ENCODE data around the gene MRPL28.
"Not testable (repeated sequence)": the region's sequence is repeated elsewhere in the genome, so short reads cannot be mapped to it uniquely, and the experiment has no call there.

MRPL28 gene

DNA sequence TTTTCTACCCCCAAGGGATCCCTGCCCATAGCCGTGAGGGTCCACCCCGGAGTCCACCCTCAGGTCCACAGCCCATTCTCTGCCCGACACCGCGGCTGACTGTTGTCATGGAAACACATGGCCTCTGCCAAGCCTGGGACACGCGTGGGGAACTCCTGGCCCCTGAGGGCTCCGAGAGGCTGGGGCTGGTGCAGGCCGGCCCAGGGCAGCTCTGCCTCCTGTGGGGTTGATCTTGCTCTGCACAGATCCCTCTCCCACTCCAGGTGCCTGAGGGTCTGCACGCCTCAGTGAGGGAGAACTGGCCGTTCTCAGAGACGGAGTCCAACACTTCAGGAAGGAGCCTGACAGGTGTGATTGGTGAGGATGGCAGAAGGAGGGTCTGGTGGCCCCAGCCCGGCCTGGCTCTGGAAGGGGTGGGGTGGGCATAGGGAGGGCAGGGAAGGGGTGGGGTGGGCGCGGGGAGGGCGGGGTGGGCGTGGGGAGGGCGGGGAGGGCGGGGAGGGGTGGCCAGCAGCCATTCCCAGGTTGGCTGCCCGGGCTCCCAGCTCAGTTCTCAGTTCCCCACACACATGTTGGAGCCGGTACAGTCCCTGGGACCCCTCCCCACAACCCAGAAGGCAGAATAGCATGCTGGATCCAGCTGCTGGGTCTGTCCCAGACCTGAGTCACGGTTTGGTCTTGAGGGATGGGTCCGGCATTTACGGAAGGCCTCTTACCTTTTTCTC, 6.4 kb downstream of the MRPL28 start:
- CTCF ChIA-PET, result interaction anchor here (1.4 to 4.8 kb wide), 3 partner anchors 54 to 268 kb away, joined by 3 to 43 read pairs (median 5); no protein-coding TSS in a partner anchor
- TF ChIP-seq, protein P1, sequence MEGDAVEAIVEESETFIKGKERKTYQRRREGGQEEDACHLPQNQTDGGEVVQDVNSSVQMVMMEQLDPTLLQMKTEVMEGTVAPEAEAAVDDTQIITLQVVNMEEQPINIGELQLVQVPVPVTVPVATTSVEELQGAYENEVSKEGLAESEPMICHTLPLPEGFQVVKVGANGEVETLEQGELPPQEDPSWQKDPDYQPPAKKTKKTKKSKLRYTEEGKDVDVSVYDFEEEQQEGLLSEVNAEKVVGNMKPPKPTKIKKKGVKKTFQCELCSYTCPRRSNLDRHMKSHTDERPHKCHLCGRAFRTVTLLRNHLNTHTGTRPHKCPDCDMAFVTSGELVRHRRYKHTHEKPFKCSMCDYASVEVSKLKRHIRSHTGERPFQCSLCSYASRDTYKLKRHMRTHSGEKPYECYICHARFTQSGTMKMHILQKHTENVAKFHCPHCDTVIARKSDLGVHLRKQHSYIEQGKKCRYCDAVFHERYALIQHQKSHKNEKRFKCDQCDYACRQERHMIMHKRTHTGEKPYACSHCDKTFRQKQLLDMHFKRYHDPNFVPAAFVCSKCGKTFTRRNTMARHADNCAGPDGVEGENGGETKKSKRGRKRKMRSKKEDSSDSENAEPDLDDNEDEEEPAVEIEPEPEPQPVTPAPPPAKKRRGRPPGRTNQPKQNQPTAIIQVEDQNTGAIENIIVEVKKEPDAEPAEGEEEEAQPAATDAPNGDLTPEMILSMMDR (IDR thresholded peaks at IDR 0.05; ENCODE audit: control extremely low read depth, extremely low read depth, low read depth, missing control alignments), result no peak
- POLR2A ChIA-PET, result no interaction called here
- no peak for DNase-seq (ENCODE audit: extremely low spot score)

DNA sequence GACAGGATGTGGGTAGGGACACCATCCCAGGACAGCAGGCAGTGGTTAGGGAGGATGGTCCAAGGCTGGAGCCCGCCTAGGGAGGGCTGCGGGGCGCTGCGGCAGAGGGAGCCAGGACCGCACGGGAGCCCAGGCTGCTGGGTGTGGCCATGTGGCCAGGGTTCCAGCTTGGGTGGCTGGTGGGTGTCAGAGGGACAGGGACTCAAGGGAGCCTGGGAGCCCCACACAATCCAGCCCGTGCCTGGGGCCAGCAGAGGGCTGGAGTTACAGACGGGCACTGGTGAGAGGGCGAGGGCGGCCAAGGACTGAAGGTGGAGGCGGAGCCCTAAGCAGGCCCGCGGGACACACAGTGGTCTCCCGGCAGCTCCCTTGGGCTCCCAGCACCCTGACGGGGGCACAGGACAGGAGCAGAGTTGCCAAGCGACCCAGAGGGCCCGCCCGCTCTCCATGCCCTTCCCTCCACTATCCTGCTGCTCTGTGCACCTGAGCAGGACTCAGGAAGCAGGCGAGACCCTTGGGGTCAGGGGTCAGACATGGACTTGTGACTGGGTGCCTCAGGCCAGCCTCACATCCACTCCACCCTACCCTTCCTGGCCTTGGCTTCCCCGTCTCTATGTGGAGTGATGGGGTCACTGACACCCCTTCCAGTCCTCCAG, 7.1 kb downstream of the MRPL28 start:
- TF ChIP-seq, protein P1 (IDR thresholded peaks at IDR 0.05; ENCODE audit: control extremely low read depth, extremely low read depth, low read depth, missing control alignments), result no peak
- DNase-seq (ENCODE audit: extremely low spot score), result no peak
- ChIA-PET POLR2A (no interaction called here), CTCF (interaction anchor here (0.6 to 4.8 kb wide), 5 partner anchors 12 to 297 kb away, joined by 3 to 43 read pairs (median 3); no protein-coding TSS in a partner anchor)

DNA sequence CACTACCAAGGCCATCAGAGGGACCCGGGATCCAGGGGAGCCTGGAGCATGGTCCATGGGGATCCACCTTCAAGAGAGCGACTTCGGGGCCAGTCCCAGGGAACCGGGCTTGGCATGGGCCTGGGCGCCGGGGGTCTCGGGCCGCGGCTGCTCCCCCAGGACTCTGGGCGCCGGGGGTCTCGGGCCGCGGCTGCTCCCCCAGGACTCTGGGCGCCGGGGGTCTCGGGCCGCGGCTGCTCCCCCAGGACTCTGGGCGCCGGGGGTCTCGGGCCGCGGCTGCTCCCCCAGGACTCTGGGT, 7.7 kb downstream of the MRPL28 start:
- DNase-seq (ENCODE audit: extremely low spot score); POLR2A ChIA-PET: not testable (repeated sequence)
- CTCF ChIA-PET, result interaction anchor here (0.6 to 4.8 kb wide), 13 partner anchors 8 to 300 kb away, joined by 3 to 43 read pairs (median 4); partner anchors contain the start of gene MRPL28

DNA sequence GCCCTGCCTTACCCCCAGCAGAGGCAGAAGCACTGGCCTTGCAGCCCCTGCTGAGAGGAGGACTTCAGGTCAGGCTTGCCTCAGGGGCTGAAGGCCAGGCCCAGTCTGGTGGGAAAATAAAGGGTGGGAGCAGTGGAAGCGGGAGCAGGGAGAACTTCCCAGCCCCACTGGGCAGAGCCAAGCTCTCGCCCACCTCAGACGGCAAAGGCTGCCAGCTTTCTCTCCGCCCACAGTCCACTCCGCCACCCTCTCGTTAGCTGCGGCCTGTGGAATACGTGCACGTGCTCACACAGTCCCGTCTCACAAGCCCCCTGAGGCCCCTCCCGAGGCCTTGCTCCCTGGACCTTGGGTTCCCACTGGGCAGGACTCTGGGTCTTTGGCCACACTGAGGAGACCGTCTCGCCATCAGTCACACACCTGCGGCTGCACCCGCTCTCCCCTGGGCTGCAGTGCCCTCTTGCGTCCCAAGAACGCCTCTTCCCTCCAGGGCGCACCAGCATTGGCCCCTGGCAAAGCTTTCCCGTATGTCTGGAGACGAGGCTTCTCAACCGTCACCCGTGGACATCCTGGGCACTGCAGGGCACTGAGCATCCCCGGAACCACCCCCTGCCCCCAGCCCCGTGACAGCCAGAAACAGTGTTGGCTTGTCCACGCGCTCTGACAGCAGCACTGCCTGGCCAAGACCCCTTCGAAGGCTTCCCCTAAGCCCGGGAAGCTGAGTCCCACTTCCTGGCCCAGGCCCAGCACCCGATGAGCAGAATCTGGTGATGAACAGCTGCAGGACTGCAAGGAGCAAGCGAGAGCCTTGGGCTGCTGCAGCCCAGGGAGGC, 8.3 kb downstream of the MRPL28 start:
- TF ChIP-seq, protein P1 (IDR thresholded peaks at IDR 0.05; ENCODE audit: control extremely low read depth, extremely low read depth, low read depth, missing control alignments), result peak; percentile 83
- POLR2A ChIA-PET, result no interaction called here
- CTCF ChIA-PET, result interaction anchor here (0.6 to 4.8 kb wide), 19 partner anchors 9 to 299 kb away, joined by 3 to 43 read pairs (median 4); partner anchors contain the start of gene MRPL28
- peak; percentile 89 for DNase-seq (ENCODE audit: extremely low spot score)

DNA sequence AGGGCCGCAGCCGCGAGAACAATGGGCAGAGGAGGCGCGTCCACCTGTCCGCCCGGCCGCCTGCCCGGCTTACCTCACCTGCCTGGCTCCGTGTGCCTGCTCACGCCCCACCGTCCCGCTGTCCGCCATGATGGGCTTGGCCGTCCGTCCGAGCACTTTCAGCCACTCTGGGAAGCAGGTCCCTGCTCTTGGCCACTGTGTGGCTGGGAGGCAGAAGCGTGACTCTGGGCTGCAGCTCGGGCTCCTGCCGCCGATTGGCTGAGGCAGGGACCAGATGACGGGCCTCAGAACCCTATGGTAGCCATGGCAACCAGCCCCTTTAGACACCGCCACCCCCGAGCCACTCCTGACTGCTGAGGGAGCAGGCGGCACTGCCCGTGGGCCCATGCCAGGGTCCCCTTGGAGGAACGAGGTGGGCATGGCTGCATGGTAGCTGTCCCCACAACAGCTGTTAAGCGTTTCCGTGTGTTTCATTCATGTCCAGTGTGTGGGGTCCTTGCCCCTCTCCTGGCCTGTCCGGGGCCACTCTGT, 8.9 kb downstream of the MRPL28 start:
- no peak for DNase-seq (ENCODE audit: extremely low spot score)
- TF ChIP-seq, protein P1 (IDR thresholded peaks at IDR 0.05; ENCODE audit: control extremely low read depth, extremely low read depth, low read depth, missing control alignments), result no peak
- ChIA-PET CTCF (interaction anchor here (0.7 to 4.8 kb wide), 15 partner anchors 10 to 298 kb away, joined by 3 to 43 read pairs (median 4); no protein-coding TSS in a partner anchor), POLR2A (interaction anchor here (0.6 kb wide), 1 partner anchor 178 kb away, joined by 4 read pairs; no protein-coding TSS in a partner anchor)

DNA sequence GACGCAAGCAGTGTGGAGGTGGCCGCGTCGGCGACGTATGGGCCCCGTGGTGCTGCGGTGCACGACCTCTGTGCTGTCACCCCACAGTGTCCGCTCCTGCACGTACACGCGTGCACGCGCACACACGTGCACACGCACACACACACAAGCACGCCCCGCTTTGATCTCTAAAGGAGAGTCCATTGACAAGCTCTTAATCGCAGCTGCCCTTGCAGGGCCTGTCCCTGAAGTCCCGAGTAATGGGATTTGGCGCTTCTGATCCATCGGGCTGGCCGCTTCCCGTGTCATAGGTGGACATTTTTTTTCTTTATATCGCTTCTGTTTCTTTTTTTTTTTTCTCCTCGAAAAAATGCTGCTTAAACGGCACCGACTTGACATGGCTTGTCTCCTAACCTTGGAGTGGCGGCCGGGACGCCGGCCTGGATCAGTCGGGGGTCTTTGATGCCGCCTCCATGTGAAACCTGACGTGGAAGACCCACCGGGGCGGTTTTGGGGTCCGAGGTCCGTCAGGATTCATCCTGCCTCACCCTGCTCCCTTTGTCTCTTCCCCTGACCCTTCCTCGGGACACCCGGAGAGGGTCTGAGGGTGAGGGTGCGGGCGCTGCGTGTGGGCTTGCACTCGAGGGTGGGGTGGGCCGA, 9.5 kb downstream of the MRPL28 start:
- ChIA-PET POLR2A (interaction anchor here (0.6 kb wide), 1 partner anchor 178 kb away, joined by 4 read pairs; no protein-coding TSS in a partner anchor), CTCF (interaction anchor here (0.8 to 4.8 kb wide), 6 partner anchors 10 to 290 kb away, joined by 3 to 43 read pairs (median 4); no protein-coding TSS in a partner anchor)
- no peak for DNase-seq (ENCODE audit: extremely low spot score)
- TF ChIP-seq, protein P1 (IDR thresholded peaks at IDR 0.05; ENCODE audit: control extremely low read depth, extremely low read depth, low read depth, missing control alignments), result no peak

Data from GM10248 (cell line).